Effector CD4-positive, alpha-beta T cell (primary cell): ENCODE data around the gene GDF7.

ENCODE experiments used
- DNase-seq: peaks from one replicate; pipeline ENCODE4 v3.0.0-alpha.2; 2020

GDF7 gene

DNA sequence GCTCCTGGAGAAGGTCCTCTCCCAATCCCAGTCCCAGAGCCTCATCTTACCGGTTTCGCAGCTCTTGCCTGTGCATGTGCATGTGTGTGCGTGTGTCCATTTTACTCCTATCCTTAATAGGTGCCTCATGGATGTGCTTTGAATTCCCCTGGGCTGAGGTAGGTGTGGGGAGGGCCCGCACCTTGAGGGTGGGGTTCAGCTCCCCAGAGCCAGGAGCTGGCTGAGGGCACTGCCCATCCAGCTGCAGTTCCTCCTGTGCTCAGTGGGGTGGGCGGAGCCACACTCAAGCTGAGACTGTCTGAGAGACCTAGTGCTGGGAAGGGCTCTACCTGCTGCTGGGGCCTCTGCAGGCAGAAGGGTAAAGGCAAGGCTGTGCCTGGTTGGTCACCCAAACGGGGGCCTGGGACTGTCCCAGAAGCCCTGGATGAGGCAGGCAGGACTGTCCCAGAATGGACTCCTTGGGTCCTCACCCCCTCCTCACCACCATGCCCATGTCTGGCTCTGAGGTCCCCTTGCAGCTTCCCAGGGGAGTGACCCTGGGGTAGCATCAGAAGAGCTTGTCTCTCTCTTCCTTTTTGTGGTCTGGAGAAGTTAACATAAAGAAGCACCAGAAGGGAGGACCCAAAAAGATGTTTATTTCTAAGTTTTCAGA, 8.9 kb downstream of the GDF7 start:
- DNase-seq: no peak

DNA sequence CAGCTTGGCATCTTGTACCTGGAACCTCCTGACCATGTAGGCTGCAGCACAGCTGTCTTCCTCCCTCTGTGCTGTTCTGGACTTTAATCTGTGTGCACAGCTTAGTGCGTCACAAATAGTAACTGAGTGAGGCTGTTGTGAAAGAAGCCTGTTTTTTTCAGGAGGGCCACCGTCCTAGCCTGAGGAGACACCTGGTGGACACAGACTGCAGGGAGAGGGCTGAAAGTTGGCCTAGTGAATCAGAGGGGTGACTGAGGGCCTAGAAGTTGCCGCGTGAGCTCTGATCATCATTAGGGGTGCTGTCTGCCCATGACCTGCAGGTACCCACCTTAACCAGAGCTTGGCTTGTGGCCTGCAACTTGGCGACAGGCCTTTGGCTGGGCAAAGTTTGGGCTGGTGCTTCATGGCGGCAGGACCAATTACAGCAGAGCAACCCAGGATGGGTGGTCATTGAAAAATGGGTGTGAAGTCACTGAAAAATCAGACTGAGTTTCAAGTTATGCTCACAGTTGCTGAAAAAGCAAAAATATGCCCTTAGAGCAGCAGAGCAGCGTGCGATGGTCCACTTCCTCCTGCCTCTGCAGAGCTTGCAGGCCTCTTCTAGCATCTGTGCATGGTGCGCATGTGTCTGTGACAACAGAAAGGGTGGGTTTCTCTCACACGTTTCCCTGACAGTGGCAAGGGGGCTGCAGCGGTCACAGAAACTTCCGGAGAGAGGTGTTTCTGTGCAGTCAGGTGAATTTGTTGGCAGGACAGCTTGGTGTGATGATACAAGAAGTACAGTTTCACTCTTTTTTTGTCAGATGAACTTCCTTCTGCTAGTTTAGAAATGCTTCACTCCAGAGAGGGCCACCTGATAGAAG, 9.6 kb downstream of the GDF7 start:
- DNase-seq: no peak

DNA sequence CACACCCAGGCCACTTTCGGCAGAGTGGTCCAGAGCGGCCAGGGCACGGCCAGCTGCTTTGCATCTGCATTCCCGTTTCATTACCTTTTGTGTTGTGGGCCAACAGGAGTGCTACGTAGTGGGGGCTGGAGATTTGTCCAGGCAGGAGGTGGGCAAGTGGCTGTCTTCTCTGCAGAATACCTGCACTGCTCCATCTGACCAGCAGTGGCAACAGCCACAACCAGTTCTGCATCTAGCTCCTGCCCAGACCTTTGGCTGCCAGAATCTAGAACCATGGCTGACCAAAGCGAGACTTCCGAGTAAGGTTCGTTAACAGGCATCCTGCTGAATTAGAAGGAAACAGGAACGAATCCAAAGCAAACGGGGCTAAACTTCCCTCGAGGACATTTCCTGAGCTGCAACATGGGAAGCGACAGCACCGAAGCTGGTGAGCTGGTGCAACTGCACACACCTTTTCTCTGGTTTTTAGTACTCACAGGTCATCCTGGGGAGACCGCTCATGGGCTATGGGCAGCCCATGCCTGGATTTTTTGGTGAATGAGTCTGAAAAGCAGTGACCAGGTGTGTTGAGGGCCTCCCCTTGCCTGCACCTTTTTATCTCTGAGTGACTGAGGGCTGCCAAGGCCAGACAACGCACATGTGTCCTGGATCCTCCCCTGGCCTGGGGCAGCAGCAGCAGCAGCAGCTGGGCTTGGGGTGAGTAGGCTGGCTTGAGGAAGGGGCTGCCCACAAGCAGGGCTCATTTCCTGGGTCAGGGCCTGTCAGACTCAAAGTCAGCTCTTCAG, 10.5 kb downstream of the GDF7 start:
- DNase-seq: no peak

DNA sequence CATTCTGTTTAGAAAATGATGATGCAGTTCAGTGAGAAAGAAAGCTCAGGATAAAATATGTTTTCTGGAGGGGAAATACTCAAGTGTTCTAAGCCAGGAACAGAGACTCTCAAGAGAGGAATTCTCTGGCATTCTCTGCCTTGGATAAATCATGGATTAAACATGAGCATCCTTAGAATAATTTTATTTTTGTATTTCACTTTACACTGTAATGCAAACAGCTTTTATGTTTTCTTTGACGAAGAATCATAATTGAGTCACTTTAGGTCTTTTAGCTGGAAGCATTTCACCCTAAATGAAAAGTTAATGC, 11.1 kb downstream of the GDF7 start:
- no peak for DNase-seq

DNA sequence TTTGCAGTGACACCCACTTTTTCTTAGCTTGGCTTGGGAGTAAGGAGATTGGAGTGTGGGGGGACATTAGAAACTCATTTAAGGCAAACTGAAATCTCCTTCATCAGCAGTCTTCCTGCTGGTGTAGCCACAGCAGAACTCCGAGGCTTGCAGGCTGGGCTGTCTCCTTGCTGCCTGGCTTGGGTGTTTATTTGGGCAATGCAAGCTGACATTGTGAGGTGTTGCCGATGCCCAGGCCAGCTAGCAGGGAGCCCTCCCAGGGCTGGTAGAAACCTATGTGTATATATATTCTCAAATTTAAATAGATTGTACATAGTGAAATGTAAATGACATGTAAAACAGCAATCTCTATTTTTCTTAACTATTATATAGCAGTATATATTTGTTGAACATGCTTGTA, 11.8 kb downstream of the GDF7 start:
- DNase-seq: no peak

DNA sequence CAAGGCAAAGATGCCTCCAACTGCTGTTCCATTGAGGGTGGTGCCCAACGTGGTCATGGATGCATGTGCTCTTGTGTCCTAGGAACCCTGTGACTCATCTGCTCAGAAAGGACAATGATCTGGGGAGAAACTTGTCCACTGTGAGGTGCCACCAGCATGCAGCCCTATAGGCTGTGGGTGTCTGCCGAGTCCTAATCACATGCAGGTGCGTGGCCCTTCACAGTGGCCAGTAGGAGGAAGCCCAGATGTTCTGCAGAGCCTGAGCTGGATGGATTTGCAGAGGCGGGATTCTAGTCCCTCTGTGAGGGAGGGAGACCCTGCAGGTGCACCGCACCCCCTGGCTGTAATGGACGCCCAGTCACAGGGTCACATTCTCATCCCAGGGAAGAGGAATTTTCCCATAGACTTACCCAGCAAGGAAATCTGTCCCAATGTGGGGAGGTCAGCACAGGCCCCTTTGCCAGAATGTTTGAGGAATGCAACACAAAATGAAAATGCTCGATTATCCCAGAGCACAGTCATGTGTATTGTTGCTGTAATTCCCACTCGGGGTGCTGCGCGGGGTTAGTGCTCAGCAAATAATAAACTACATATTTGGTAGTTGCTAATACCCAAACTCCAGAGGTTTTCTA, 13.9 kb downstream of the GDF7 start:
- DNase-seq: no peak

DNA sequence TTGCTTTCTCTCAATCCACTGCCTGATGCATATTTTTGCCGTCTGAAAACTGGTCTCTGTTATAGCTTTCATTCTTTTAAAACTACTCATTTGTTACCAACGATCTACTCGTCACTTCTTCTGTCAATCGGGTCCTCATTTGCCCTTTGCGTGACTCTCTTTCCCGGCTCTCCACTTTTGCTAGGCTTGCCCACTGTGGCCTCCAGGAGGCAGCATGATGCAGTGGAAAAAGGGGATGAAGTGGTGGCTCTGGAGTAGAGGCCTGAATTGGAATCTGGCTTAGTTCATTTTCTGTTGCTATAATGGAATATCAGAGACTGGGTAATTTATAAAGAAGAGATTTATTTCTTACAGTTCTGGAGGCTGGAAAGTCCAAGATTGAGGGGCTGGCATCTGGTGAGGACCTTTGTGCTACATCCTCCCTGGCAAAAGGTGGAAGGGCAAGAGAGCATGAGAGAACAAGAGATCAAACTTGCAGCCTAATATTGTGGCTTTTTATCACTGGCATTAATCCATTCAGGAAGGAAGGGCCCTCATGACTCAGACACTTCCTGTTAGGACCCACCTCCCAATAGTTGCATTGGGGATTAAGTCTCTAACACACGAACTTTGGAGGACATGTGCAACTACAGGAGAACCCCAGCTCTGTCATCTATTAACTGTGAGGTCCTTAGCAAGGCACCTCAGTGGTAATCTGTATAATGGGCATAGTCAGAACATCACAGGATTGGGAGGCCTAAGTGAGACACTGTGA, 15.4 kb downstream of the GDF7 start:
- DNase-seq: no peak

DNA sequence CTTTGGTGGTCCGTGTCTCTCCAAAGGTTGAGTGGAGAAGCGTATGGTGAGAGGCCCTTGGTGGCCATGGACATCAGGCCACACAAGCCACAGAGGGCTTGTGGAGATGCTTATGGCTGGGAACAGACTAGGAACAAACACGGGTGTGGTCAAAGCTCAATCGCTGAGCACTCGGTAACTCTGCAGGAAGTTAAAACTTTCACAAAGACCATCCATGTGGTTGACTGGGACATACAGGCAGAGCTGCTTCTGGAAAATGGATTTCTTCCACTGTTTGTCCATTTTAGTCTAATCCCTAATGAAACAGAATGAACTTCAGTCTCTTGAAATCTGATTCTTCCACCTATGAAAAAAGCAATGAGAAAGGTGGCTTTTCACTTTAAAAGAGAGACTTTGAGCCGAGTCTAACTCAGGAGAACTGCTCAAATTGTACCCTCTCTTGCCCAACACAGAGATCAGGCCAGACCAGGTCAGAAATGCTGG, 17.7 kb downstream of the GDF7 start:
- no peak for DNase-seq

DNA sequence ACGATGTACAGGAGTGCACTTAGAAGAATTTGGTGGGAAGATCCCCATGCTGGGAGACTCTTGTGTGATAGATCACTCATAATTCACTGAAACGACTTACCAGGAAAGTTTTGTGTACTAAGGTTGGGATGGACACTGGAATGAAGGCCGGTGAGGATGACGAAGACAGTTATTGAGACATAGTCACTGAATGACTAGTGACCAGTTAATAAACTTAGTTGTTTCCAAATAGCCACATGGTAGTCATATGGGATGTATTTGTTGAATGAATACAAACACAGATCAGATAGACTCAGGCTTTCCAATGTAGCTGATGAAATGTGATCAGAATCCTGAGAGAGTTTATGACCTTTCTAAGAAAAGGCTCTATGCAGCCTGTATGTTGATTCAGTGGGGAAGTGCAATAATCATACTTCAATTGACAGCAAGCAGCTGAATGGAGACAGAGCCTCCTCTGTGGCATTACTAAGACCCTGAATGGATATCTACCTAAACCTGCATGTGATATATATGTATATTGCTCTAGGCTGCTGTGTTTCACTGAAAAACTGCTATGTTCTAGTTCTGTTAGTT, 20.4 kb downstream of the GDF7 start:
- no peak for DNase-seq

DNA sequence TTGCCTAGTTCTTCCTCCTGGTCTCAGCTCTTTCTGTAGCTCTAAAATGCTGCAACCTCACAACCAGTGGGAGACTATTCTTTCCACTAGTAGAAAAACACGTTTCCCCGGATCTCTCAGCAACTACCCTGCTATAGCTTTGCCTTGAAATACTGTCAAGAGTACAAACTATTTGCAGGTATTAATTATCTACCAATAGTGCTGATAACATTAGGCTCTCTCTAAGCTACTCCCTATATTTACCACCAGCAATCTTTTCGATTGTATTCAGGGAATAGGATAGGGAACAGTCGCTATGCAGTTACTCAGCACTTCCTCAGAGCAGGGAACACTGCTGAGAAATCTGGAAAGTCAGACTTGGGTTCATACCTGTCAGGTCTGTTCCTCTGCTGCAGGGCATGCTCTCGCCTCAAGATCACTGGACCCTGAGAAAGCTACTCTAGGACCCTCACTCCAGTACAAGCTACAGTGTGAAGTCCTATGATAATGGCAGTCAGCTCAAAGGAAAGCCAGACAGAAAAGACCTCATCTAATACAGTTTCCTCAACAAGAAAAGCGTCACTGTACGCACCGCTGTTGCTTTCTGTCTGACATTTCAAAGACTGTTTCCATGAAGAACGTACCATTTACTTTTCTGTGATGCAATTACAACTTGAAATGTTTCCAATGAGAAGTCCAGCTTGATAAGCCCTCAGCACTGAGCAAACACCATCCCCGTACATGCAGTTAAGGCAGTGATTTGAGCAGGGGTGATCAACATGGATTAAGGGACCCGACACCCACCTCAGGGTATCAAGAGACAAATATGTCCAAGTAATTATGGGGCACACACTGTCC, 22.7 kb downstream of the GDF7 start:
- DNase-seq: no peak

DNA sequence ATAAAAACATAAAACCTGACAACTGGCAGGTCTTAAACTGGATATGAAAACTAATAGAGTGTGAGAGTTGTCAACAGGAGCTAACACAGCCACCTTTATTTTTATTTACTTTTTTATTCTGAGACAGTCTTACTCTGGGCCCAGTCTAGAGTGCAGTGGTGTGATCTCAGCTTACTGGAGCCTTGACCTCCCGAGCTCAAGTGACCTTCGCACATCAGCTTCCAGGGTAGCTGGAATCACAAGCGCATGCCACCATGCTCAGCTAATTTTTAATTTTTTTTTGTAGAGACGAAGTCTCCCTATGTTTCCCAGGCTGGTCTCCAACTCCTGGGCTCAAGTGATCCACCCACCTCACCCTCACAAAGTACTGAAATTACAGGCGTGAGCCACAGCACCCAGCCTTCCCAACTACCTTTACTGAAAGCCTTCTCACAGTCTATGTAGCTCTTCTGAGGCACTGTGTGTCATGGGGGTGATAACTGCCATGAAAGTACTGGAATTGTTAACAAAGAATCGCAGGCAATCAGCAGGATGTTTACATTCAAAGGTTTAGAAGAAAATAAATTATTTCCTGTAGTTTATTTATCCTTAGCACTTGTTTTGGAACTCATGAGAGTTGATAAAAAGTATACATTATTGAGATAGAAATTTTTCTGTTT, 24.3 kb downstream of the GDF7 start:
- DNase-seq: no peak

DNA sequence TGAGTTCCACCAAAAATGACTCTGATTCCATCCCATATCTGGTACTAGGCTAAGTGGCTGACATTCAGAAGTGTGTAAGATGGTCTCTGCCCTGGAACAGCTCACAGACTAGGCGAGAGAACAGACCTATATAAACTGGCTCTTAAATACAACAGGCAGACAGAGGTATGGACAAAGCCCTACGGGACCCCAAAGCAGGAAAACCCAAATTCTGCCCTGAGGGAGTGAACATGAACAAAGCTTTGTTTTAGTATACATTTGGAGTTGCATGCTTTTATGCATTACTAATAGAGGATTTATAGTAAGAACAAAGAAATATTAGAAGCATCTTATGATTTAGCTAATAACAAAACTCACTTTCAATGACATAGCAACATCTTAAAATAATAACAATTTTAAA, 25.1 kb downstream of the GDF7 start:
- DNase-seq: no peak

DNA sequence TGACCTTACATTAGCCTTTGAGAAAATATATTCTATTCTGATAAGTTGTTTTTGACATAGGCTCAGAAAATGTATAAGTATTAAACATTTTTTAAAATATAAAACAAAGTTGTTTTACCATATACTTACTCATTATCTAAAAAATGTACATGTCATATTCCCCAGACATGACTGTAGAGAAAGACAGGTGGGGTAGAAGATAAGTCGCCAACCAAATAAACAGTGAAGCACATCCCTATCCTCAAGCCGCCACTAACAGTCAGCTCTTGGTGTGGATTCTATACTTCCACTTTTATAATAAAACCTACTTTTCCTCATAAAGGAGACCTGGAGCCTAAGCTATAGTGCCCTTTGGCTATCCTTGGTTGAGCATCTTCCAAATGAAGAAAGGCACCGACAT, 26.4 kb downstream of the GDF7 start:
- DNase-seq: no peak

DNA sequence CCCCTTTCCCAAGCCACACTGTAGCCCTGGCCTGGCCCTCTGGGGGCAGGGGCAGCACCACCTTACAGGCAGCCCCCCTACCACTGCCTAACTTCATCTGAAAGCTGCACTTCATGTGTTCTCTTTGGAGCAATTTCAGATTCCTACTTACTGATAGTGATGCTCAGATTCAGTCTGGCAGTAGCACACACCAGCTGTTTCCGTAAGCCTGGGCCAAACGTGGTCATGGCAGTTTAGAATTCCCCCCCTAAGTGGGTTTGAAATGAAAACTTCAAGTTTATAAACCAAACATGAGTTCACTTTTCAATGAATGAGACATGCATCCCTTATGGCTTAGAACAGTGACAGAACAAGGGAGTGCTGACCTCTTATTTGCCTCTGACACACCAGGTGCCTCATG, 29.4 kb downstream of the GDF7 start:
- DNase-seq: no peak

DNA sequence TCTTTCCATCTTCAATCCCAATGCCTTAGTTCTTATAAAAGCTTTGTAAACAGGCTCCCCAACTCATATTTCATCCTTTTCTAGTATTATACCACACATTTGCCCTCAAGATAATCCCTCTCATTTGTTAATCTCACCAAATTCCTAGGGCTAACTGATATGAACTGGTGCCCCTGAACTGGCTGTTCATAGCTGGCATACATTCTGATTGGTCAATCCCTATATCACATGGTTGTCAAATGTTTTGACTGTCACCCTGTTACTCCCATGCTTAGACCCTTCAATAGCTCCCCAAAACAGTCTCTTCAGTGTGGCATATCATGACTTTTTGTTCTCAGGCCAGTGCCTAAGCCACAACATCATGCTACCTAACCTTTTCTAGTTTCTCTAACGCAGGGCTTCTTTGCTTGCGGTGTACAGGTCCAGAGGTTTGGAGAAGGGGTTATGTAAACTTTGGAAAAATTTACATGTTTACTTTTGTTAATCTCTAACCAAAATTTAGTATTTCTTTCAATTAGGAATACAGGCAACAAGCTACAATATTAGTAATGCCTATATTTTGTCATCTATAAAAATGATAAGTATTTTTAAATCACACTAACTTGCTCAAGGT, 30.5 kb downstream of the GDF7 start:
- no peak for DNase-seq

DNA sequence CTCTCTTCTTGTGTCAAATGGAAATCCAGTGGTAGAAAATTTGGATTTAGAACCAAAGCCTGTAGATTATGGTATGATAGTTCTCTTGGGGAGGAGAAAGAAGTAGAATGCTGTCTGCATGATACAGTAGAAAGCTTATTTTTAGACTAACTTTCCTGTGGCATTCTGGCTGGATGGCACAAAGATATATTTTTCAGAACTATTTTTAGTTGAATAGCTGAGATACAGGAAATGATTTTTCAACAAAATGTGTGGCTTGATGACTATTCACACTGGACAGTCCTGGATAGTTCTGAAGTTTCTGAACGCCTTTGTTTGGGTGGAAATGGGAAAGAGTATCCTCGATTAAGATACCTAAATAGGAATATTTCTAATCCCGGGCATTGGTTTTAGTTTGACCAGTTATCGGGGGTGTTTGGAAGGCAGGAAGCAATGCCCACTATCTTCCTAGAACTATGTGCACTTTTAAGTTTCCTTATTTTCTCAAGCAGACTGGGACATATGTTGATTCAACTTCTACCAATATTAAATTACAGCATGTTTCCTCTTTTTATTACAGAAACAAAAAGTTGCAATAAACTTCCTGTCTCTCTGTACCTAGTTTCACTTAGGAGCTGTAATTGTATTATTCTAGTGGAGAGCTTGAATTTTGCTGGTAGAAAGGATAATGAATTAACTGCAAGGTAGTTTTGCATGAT, 32.1 kb downstream of the GDF7 start:
- DNase-seq: no peak

DNA sequence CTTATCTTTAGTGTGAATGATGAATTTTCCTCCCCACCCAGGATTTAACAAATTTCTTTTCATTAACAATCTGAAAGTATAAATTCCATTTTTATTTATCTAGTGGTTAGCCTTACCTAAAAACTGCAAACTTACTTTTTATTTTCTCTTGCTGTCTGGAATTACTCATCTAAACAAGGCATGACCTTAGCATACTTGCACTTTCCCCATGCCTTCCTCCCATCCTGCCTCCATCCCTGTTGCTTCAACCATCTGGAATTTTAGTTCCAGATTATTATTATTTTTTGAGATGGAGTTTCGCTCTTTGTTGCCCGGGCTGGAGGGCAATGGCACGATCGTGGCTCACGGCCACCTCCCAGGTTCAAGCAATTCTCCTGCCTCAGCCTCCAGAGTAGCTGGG, 35.6 kb downstream of the GDF7 start:
- DNase-seq: no peak

DNA sequence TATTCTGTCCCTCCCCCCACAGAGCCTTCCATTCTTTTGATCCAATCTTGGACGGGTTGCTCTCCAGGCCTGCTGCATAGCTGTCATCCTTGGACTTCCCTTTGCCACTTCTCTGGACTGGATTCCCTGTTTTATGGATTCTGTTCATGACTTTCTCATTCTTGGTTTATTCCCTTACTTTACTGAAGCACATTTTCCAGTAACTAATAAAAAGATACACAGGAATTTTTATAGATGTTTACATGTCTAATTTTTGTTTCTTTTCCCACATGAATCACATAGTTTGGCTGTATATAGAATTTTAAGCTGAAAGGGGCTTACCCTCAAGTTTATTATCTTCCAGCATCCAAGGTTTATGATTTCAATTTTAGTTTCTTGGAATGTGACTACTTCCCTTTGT, 37.9 kb downstream of the GDF7 start:
- no peak for DNase-seq

DNA sequence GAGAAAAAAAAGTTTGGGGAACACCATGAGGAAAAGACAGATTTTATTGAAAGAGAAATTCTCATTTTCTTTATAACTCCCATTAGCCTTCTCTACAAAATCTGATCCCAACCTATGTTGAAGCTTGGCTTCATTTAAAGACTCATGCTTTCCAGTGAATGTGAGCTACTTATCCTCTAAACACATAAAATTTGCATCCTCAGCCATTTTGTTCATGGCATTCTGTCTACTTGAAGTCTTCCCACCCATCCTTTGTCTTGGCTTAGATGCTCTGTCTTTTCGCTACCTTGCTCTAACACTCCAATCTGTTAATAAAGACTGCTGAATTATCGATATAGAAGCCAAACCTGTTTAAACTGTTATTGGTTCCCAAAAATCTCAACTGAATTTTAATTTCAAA, 39.3 kb downstream of the GDF7 start:
- DNase-seq: no peak

DNA sequence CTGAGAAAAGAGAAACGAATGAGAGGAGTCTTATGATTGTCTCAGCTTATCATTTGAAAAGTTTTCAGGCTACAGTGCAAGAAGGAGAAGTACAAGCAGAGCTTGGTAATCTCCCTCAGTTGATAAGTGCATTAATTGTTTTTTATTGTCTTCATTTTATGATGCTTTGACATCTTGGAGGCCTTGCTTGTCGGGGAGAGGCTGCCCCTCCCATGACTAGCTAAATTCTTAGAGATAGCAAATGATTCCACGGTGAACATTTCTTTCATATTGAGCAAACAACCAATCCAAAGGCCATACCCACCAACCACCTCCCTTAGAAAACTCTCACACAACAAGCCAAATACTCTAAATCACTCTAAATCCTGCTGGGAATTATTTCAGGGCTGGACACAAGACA, 39.8 kb downstream of the GDF7 start:
- no peak for DNase-seq
